HG02588 (cell line): Measurements from ENCODE around the gene IL1RL1.
"Not testable (repeated sequence)": the region's sequence is repeated elsewhere in the genome, so short reads cannot be mapped to it uniquely, and the experiment has no call there.

Experiments
- ATAC-seq: cut with Tn5 transposase; IDR thresholded peaks from one replicate; pipeline ENCODE4 v1.9.1; 2021; ENCODE audit warnings: mild to moderate bottlenecking, moderate library complexity; ENCODE audit not compliant: unreplicated experiment

Gene IL1RL1

DNA sequence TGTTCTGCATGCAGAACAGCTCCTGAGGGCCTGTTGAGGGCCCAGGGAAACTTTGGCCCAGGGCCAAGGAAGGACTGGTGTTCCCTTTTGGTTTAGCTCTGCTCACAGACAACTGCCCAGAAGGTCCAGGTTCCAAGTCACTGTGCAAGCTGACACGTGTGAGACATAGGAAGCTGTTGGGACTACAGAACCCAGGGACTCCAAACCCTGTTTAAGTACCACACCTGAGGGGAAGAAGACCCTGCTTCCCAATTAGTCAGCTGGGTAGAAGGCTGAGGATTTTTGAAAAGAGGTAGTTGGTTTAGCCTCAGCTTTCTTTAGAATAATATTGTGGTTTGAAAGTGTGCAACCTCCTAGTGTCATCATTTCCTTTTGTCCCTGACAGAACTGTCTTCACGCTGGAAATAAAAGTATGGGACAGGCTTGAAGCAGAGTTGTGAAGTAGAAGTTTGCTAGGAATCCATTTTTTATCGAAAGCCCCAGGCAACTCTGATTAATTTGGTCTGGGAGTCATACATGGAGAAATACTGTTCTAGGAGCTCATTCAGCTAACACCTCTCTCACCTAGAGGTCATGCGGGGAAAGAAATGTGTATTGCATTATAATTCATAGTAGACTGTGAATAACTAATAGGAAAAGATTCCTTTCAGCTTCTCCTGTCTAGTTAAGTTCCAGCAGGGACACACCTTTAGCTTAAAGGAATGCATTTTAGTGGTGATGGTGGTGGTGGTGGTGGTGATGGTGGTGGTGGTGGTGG, 19.9 kb upstream of the IL1RL1 start:
- no peak for ATAC-seq

DNA sequence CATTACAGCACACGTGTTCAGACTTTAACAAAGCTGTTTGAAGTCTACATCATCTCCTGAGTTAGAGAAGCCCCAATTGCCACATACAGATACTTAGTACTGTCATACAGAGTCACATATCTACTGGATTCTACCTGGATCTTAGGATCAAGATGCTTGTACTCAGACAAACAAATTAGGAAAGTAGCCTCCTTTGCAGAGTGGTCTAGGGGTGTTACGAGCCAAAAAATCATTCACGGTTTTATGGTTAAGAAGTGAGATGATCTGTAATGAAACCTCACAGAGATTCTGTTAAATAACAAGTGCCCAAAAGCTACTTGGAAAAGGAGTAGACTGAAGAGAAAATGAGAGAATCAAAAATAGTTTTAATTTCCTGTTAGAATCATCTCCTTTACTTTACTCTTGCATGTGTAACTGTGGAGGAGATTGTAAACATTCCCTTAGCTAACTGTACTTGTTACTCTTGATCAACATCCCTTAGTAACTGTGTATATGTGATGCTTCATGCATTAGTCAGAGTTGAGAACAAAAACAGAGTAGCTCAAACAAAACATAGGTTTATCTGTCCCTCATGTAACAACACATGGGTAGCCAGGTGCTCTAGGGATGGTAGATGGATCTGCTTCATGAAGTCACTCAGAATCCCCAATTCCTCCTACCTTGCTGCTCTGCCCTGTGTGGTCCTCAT, 16.4 kb upstream of the IL1RL1 start:
- ATAC-seq: no peak

DNA sequence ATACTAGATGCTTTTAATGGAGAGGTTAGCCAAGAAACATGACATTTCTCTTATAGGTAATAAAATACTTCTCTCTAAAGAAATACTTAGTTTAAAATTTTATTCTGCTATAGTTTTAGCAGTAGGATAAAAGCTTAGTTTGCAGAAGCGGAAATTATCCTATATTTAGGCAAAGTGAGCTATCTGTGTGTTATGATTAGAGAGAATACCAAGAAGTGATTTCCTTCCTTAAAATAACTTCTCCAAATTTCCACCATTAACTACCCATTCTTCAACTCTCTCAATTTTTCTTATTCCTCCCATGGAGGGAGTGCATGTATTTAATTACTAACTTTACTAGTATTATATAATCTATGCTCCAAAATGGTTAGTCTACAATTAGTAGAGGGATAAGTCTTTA, 15.8 kb upstream of the IL1RL1 start:
- no peak for ATAC-seq

GRCh38 chr2:102296449-102296848, 14.9 kb upstream of the IL1RL1 start:
- no peak for ATAC-seq

DNA sequence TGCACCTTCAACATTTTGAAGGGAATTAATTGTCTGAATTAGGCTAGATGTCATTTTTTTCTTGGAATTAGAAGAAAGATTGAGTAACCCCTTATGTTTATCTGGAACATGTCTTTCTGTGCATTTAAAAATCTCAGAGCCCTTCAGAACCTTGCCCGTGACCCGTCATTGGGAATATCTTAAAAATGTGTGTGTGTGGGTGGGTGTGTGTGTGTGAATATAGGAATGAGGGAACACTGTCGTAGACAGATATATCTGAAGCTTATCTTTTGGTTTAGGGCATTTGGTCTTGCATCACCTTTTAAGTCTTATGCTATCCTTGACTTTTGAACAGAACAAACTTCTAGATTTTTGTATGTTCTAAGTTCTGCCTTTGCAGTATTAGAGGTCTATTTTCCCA, 13.5 kb upstream of the IL1RL1 start:
- no peak for ATAC-seq

GRCh38 chr2:102301867-102302362, 9.4 kb upstream of the IL1RL1 start:
- peak; percentile 76 for ATAC-seq

- ATAC-seq: no peak
Observed at GRCh38 chr2:102302458-102302857, 8.9 kb upstream of the IL1RL1 start.

- no peak for ATAC-seq
Observed at GRCh38 chr2:102303589-102303988, 7.8 kb upstream of the IL1RL1 start.

DNA sequence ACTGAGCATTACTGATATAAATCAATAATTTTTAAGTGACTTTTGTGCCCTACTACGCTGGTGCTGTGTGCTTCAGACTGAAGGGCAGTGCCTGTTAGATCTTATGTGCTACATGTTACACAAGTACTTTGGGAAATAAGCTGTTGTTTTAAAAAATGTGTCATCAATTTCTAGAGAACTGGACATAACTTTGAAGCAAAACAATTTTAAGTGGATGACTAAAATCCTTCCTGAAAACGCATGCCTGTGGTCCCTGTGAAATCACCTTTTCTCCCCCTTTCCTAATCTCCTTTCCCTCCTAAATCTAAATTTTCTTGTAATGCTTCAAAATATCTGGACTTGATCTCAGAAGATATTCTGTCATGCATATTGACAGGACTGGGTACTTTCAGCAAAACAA, 7.1 kb upstream of the IL1RL1 start:
- ATAC-seq: no peak

GRCh38 chr2:102304711-102305611, 6.4 kb upstream of the IL1RL1 start:
- no peak for ATAC-seq

DNA sequence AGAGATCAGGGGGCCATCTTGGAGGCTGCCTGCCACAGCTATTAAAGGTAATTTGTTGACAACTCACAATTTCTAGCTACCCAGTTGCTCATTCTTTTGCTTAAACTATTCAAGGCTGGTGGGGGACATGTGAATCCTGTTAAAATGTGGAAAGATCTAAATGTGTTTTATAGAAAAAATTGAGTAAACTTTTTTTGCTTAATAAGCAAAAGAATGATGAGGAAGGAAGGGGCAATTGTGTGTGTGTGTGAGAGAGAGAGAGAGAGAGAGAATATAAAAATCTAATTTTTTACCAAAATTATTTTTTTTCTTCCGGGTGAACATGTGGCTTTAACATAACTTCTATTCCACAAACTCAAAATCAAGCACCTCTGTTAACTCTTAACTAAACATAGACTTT, 5.2 kb upstream of the IL1RL1 start:
- no peak for ATAC-seq

DNA sequence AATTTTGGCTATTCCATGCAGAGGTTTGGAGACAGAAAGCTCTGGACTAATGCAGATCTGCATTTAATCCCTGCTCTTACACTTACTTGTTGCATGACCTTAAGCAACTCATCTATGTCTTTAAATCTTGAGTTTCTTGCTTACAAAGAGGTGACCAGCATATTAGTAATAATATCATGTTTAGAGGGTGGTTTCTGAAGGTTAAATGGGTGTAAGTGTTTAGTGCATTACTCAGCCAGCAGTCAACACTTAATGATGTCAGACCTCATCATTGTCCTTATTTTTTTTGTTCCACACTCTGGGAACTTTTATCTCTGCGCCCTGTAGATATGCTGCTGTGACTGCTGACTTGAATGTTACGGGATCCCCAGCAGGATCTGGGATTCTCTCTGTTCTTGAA, 1.7 kb downstream of the IL1RL1 start:
- ATAC-seq: no peak

- no peak for ATAC-seq
Observed at GRCh38 chr2:102313471-102313870, 2.1 kb downstream of the IL1RL1 start.

DNA sequence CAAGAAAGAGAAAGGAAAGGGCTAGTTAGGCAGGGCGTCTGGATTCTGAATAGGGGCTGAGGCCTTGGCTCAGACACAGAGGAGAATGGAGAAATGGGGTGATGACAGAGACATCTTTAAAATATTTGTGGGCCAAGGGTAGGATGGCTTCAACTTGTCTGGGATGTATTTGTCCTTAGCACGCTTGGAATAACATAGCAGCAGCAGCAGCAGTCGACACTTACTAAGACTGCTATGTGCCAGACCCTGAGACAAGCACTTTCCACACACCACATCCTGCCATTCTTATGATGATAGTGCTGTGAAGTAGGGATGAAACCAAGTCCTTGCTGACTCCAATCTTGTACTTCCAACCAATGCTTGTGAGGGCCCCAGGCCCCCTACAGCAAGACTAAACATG, 2.6 kb downstream of the IL1RL1 start:
- ATAC-seq: no peak

DNA sequence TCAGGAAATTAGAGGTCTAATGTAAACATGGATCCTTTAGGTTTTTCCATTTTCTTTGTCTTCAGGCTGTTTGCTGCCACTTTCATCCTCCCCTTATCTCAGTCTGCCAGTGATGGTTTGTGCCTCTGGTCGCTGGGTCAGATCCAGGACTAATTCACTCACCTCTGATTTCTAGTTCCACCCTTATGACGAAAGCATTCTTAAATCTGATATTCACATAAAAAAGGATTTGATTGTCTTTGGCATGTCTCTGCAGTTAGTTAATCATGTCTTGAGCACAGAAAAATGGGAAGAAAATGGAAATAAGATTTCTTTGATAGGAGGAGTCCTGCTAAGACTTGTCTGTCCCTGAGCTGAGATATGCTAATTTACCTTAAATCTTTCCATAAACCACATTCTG, 4.6 kb downstream of the IL1RL1 start:
- no peak for ATAC-seq

- ATAC-seq: no peak
Observed at GRCh38 chr2:102317715-102318114, 6.4 kb downstream of the IL1RL1 start.

DNA sequence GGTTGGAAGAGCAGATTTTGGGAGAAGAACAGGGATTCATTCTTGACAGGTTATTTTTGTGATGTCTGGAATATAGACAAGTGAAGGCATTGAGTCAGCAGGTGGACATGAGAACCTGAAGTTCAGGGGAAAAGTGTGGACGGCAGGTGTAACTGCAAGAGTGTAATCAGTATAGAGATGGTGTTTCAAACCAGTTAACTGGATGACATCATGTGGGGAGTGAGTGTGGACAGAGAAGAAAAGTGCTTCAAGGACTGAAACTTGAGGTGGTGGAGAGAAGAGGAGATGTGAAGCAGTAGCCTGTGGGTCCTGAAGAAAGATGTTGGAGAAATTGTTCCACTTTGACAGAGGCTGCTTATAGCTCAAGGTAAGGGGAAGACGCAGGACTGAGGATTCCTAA, 7.1 kb downstream of the IL1RL1 start:
- no peak for ATAC-seq

DNA sequence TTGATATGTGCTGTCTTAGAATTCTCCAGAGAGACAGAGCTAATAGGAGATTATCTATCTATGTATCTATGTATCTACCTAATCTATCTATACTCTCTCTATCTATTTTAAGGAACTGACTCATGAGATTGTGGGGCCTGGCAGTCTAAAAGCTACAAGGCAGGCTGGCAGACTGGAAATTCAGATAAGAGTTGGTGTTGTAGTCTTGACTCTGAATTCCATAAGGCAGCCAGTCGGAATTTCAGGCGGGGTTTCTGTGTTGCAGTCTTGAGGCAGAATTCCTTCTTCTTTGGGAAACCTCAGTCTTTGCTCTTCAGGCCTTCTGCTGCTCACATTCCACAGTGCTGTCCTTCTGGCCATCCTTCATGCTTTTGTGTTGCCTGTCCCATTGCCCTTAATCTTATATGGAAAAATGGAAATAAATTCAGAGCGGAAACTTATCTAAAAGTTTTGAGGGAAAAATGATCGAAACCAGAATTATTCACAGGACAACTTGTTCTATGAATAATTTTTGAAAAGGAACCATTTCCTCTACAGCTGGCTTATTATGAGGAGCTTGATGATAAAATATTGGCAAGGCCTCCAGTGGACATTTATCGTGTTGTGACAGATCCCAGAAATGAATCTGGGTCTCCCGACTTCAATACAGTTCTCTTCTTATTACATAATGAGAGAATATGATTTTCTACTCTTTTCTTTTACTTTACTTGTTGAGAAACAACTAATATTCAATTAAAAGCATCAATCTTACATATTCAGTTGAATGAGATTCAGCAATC, 10.8 kb downstream of the IL1RL1 start:
- ATAC-seq: no peak

DNA sequence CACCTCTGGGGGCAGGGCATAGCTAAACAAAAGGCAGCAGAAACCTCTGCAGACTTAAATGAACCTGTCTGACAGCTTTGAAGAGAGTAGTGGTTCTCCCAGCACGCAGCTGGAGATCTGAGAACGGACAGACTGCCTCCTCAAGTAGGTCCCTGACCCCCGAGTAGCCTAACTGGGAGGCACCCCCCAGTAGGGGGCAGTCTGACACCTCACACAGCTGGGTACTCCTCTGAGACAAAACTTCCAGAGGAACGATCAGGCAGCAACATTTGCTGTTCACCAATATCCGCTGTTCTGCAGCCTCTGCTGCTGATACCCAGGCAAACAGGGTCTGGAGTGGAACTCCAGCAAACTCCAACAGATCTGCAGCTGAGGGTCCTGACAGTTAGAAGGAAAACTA, 13.6 kb downstream of the IL1RL1 start:
- ATAC-seq: not testable (repeated sequence)

DNA sequence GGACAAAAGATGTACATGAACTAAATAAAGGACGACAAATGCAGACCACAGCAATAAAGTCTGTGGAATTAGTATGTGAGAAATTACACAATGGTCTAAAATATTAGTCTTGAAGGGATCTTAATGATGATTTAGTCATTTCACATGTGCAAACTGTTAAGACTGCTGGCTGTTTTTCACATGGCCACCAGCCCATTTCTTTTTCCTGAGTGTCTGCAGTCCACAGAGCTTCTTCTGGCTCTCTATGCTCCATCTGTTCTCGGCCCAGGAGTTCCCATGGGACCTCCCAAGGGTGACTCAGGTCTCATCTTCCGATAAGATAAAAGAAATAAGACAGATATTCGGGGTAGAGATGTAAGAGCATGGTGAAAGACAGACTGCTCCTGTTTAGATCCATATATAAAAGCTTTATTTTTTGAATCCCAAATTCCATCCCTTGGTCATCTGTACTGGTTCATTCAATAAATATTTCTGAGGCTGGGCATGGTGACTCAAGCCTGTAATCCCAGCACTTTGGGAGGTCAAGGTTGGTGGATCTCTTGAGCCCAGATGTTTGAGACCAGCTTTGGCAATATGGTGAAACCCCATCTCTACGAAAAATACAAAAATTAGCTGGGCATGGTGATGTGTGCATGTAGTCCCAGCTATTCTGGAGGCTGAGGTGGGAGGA, 20.1 kb downstream of the IL1RL1 start:
- no peak for ATAC-seq
